Tibial artery (tissue), 4 donors: Measurements from ENCODE around the gene RNF157.

Experiments
- DNase-seq, 2 donors: peaks; one replicate each; pipeline ENCODE4 v3.0.0-alpha.2; 2019
- H3K27ac ChIP-seq, 2 donors: fragments of 200-600 bp; sonication (generic) in 1 of 2; 1 replicate in 1 of 2; 2 replicates in 1 of 2; pipeline ENCODE4 v1.5.1; 2018 to 2019; ENCODE audit warnings: mild to moderate bottlenecking in 1 of 2
- H3K27me3 ChIP-seq, 2 donors: fragments of 200-600 bp; sonication (generic) in 1 of 2; one replicate each; pipeline versions ENCODE4 v1.5.1 to v1.6.0; 2016 to 2019
- H3K36me3 ChIP-seq, 3 donors: fragments of 200-600 bp; sonication (generic) in 2 of 3; one replicate each; pipeline ENCODE4 v1.5.1; 2016 to 2019; ENCODE audit warnings: mild to moderate bottlenecking in 2 of 3
- H3K4me1 ChIP-seq, 4 donors: fragments of 200-600 bp; sonication (generic) in 2 of 4; 1 replicate in 3 of 4; 2 replicates in 1 of 4; pipeline ENCODE4 v1.5.1; 2016 to 2019
- H3K4me3 ChIP-seq, 2 donors: fragments of 200-600 bp; sonication (generic) in 1 of 2; 1 replicate in 1 of 2; 2 replicates in 1 of 2; pipeline ENCODE4 v1.5.1; 2018 to 2019; ENCODE audit warnings: mild to moderate bottlenecking in 2 of 2
- H3K9me3 ChIP-seq, 3 donors: fragments of 200-600 bp; sonication (generic) in 1 of 3; one replicate each; pipeline ENCODE4 v1.5.1; 2016 to 2019
- intact Hi-C: fragments of 100-400 bp; cut with DNase I; formaldehyde crosslinking; loops from one replicate; pipeline ENCODE4 v1.15.0; 2023; ENCODE audit warnings: low total_unique reads
- TF ChIP-seq, protein P1 (sequence below), 2 experiments: fragments of 200-600 bp in 1 of 2; fragments of 450-650 bp in 1 of 2; IDR thresholded peaks; one replicate each; pipeline ENCODE4 v1.5.1; 2017 to 2019; ENCODE audit warnings: antibody characterized with exemption in 2 of 2, mild to moderate bottlenecking in 1 of 2, moderate library complexity in 1 of 2

The RNF157 gene

DNA sequence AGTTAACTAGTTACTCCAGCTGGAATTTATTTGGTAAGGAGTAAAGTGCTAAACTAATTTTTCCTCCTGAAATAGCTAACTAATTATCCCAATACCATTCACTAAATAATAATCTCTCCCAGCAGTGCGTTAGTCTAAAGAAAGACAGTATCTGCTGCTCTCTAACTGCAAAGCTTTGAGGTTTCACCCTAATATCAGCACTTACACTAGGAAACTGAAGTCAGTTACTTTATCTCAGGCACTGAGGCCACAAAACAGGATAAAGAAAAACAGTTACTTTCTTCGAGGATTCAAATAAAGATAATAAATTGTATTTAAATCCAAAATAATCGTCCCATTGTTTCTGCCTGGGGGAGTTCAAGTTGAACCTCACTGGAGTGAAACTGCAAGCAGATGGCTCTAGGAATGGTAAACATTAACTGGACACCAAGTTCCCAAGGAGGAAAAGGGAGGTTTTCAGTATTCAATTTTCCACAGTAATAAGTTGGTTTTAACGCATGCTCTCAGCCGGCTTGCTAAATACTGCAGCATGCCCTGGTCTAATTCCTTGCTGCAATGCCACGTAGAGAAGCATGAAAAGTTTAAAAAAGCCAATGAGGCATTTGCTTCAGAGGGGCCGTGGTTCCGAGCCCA lies 79.3 kb downstream of the RNF157 start:
- Histone ChIP-seq H3K27ac (no peak overlapping the region), H3K27me3 (peaks cover 0 to 16% of the 10 kb centered on the region in 2 donors), H3K4me3 (no peak overlapping the region), H3K9me3 (no peaks in the 10 kb centered on the region), H3K4me1 (no peaks in the 10 kb centered on the region), H3K36me3 (no peaks in the 10 kb centered on the region)
- no peak for DNase-seq
- TF ChIP-seq, protein P1, sequence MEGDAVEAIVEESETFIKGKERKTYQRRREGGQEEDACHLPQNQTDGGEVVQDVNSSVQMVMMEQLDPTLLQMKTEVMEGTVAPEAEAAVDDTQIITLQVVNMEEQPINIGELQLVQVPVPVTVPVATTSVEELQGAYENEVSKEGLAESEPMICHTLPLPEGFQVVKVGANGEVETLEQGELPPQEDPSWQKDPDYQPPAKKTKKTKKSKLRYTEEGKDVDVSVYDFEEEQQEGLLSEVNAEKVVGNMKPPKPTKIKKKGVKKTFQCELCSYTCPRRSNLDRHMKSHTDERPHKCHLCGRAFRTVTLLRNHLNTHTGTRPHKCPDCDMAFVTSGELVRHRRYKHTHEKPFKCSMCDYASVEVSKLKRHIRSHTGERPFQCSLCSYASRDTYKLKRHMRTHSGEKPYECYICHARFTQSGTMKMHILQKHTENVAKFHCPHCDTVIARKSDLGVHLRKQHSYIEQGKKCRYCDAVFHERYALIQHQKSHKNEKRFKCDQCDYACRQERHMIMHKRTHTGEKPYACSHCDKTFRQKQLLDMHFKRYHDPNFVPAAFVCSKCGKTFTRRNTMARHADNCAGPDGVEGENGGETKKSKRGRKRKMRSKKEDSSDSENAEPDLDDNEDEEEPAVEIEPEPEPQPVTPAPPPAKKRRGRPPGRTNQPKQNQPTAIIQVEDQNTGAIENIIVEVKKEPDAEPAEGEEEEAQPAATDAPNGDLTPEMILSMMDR (IDR thresholded peaks at IDR 0.05), result no peak
- intact Hi-C loops, result no loop called here

DNA sequence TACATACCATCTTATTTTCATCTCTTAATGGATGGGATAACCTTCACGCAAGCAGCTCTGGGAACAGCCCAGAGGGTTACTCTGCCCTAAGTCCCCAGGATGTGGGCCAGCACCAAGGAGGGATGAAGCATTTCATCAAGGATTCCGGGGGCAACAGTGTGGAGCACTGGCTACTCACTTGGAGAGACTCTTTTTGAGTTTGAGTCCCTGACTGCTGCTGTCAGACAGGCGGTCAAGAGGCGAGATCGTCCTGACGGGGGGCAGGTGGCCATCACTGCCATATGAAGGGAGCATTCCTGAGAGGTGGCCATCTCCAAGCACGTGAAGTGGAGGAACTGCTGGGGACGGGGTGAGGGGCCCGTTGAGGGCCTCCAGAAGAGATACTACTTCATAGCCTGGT lies 81.1 kb downstream of the RNF157 start:
- Histone ChIP-seq H3K9me3 (no peaks in the 10 kb centered on the region), H3K27me3 (peaks cover 0 to 24% of the 10 kb centered on the region in 2 donors), H3K27ac (no peak overlapping the region), H3K36me3 (no peaks in the 10 kb centered on the region), H3K4me1 (no peaks in the 10 kb centered on the region), H3K4me3 (no peak overlapping the region)
- DNase-seq, result no peak
- intact Hi-C loops, result no loop called here
- TF ChIP-seq, protein P1 (IDR thresholded peaks at IDR 0.05), result no peak

DNA sequence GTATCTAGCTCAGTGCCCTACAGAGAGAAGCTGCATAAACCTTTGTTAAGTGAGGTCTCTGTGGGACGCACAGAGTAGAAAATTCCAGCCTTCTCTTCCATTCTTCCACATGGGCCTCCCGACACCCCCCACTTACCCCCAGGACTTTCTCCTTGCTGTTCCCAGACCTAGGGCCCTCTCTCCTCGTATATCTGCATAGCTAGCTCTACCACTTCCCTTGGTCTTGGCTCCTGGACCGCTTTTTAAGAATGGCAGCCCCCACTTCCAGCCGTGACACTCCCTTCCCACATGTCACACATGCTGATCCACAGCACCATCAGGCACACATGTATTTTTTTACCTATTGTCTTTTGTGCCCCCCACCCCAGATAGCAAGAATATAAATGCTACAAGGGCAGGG lies 82.5 kb downstream of the RNF157 start:
- TF ChIP-seq, protein P1 (IDR thresholded peaks at IDR 0.05), result no peak
- no peaks in the 10 kb centered on the region for H3K36me3 ChIP-seq
- no peaks in the 10 kb centered on the region for H3K4me1 ChIP-seq
- intact Hi-C loops, result no loop called here
- peaks cover 0 to 24% of the 10 kb centered on the region in 2 donors for H3K27me3 ChIP-seq
- DNase-seq, result peak in 1 of 2 donors; percentile 20
- H3K9me3 ChIP-seq, result no peaks in the 10 kb centered on the region
- H3K4me3 ChIP-seq, result no peak overlapping the region
- no peak overlapping the region for H3K27ac ChIP-seq

DNA sequence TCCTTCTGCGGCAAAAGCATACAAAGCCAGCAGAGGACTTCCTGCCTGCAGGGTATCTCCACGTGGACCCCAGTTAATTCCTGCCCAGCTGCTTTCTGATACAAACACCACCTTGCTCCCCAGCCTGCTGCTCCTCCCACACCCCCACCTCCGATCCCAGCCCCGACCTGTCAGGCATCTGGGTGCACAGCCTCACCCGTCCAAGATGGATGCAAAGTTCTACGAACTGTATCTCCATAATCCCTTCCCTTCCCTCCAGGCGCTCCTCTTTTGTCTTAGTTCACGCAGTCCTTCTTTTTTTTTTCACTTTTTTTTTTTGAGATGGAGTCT lies 83.7 kb downstream of the RNF157 start:
- Histone ChIP-seq H3K4me3 (no peak overlapping the region), H3K36me3 (no peaks in the 10 kb centered on the region), H3K9me3 (no peaks in the 10 kb centered on the region), H3K27me3 (peaks cover 0 to 24% of the 10 kb centered on the region in 2 donors), H3K27ac (no peak overlapping the region), H3K4me1 (no peaks in the 10 kb centered on the region)
- TF ChIP-seq, protein P1 (IDR thresholded peaks at IDR 0.05), result no peak
- peak in 1 of 2 donors; percentile 31 for DNase-seq
- intact Hi-C loops, result no loop called here

DNA sequence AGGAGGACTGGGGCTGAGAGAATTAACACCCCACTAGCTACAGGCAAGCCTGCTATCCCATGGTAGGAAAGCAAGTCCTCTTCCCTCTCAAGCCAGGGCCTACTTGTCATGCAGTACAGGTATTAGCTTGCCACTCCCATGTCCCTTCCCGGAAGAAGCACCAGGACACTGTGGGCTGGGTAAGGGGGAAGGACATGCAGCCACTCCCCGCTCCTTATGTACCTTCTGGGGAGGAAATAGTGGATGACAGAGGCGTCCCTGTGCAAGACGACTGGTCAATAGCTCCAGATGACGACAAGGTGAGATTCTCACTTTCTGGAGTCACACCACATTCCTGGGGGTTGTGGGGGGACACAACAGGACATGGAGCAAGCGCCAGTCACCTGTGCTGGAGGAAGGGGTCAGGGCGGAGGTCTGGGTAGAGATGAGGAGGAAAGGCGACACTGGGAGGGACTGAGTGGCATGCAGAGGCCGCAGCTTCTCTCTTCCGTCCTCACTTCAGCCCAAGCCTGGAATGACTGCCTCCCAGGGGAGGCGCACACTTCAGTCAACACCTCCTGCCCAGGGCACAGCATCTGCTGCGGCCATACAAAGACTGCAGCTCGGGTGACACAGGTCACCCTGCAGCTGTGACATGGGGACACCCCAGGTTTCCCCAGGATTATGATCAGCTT lies 84.2 kb downstream of the RNF157 start:
- peak in 1 of 2 donors; percentile 46 for DNase-seq
- Histone ChIP-seq H3K27me3 (peaks cover 0 to 24% of the 10 kb centered on the region in 2 donors), H3K36me3 (no peaks in the 10 kb centered on the region), H3K9me3 (no peaks in the 10 kb centered on the region), H3K4me3 (no peak overlapping the region), H3K27ac (no peak overlapping the region), H3K4me1 (no peaks in the 10 kb centered on the region)
- intact Hi-C loops, result no loop called here
- TF ChIP-seq, protein P1 (IDR thresholded peaks at IDR 0.05), result no peak
